Measurements from ENCODE around the gene GJA4. TPM values are rescaled to one million over a fixed set of nuclear protein-coding genes. Genes with fewer than 3 reads are reported as not detected.

The GJA4 gene
- total RNA-seq, 1 experiment from 2014 or later, result not detected

DNA sequence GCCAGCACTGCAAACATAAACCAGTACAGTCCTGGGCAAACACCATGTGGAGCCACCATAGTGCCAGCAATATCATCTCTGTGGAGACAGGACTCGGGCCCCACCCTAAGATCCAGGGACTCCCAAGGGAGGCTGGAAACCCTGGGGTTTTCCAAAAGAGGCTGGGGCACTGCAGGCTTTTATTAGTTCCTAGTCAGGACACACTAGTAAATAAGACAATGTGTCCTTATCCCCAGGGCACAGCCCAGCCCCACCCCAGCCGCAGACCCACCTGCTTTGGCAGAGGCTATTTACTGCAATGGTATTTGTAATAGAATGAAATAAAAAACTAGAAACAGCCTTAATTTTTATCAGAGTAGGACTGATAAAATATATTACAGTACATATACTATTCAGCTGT lies 12.3 kb upstream of the GJA4 start:
- BruUV-seq (replicated peaks), result TSS peak; percentile 81
- H2AFZ ChIP-seq, result no peak overlapping the region; the same call in 1 of the 2 replicates
- peak overlapping the region; percentile 92 for H3K27ac ChIP-seq
- ChIA-PET POLR2A (ENCODE audit: unreplicated experiment) (interaction anchor here (0.5 to 2.2 kb wide), 5 partner anchors 15 to 907 kb away, joined by 3 to 27 read pairs (median 4); partner anchors contain the start of gene GJB5), CTCF (interaction anchor here (1.0 to 1.9 kb wide), 2 partner anchors 18 to 25 kb away, joined by 3 to 11 read pairs; partner anchors contain the start of gene GJB5)
- H3K36me3 ChIP-seq (ENCODE audit: low read depth), result peaks cover 14% of the 10 kb centered on the region; the same call in 1 of the 2 replicates
- no peaks in the 10 kb centered on the region for H3K9me2 ChIP-seq (ENCODE audit: insufficient read depth)
- intact Hi-C loops (cut with micrococcal nuclease; ENCODE audit: unreplicated experiment), result no loop called here
- H3K9me3 ChIP-seq (ENCODE audit: insufficient read depth, low read depth), result no peaks in the 10 kb centered on the region
- TF ChIP-seq, protein P1, sequence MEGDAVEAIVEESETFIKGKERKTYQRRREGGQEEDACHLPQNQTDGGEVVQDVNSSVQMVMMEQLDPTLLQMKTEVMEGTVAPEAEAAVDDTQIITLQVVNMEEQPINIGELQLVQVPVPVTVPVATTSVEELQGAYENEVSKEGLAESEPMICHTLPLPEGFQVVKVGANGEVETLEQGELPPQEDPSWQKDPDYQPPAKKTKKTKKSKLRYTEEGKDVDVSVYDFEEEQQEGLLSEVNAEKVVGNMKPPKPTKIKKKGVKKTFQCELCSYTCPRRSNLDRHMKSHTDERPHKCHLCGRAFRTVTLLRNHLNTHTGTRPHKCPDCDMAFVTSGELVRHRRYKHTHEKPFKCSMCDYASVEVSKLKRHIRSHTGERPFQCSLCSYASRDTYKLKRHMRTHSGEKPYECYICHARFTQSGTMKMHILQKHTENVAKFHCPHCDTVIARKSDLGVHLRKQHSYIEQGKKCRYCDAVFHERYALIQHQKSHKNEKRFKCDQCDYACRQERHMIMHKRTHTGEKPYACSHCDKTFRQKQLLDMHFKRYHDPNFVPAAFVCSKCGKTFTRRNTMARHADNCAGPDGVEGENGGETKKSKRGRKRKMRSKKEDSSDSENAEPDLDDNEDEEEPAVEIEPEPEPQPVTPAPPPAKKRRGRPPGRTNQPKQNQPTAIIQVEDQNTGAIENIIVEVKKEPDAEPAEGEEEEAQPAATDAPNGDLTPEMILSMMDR (conservative IDR thresholded peaks at IDR 0.05), result no peak
- no peak for TF ChIP-seq EZH2 (IDR thresholded peaks at IDR 0.05; ENCODE audit: low read depth)
- peaks cover 54% of the 10 kb centered on the region for H3F3A ChIP-seq (ENCODE audit: insufficient read depth, low read depth)
- no peaks in the 10 kb centered on the region for H3K27me3 ChIP-seq (ENCODE audit: insufficient read depth, low read depth)
- peaks cover 17% of the 10 kb centered on the region for H4K20me1 ChIP-seq (ENCODE audit: insufficient read depth)
- peaks cover 57% of the 10 kb centered on the region for H3K79me2 ChIP-seq (ENCODE audit: low read depth)
- H3K4me1 ChIP-seq (replicated peaks; ENCODE audit: insufficient read depth), result peaks cover 74% of the 10 kb centered on the region
- peak overlapping the region; percentile 98 for H3K4me3 ChIP-seq
- peak; percentile 21 to 47 for DNase-seq
- H3K4me2 ChIP-seq, result peak overlapping the region; percentile 97

DNA sequence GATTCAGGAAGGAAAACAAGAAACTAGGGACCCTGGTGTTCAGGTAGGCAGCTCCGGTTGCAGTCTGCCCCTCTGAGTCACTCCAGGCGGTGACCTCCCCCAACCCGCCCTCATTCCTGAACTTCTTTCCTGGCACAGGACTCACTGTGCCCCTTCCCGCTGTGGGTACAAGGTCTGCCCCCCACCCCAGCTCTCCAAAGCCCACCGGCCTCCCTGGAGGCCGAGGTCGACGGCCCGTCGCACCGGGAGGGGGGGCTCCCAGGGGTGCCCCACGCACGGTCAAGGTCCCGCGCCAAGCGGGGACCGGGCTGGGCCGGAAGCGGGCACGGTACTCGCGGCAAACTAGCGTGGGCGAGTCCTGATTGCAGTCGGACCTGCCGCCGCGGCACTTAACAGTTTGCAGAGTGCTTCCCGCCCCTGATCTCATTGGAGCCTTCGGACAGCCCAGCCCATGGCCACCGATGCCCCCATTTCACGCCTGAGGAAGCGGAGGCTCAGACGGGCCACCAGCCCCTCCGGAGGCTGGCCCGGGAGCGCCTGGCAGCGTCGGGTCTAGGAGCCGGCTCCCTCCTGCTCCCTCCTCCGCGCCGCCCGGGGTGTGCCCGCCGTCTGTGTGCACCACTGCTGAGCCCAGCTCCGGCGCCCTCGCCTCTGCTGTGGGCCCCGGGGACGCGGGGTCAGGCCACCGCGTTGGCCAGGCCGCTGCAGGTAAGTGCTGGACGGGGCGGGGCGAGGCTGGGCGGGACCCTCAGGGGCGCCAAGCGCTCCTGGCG lies 11.5 kb upstream of the GJA4 start, which contains the start of gene GJB3:
Gene GJB3 (plus strand): TSS at position 144 of the 773 bp plus-strand sequence. CDS start 3,549 bp downstream, outside the sequence.
- H2AFZ ChIP-seq, result peak within 1 kb of the TSS; percentile 86
- H3K79me2 ChIP-seq (ENCODE audit: low read depth), result peaks cover 57% of the 10 kb centered on the region
- no peaks in the 10 kb centered on the region for H3K9me2 ChIP-seq (ENCODE audit: insufficient read depth)
- no peaks in the 10 kb centered on the region for H3K9me3 ChIP-seq (ENCODE audit: insufficient read depth, low read depth)
- H3K27me3 ChIP-seq (ENCODE audit: insufficient read depth, low read depth), result no peaks in the 10 kb centered on the region
- ChIA-PET CTCF (interaction anchor here (0.7 to 1.9 kb wide), 5 partner anchors 18 to 34 kb away, joined by 3 to 11 read pairs (median 4); partner anchors contain the start of genes GJB4 and GJB5), POLR2A (ENCODE audit: unreplicated experiment) (interaction anchor here (0.5 to 2.2 kb wide), 11 partner anchors 16 to 906 kb away, joined by 3 to 27 read pairs (median 5); partner anchors contain the start of genes GJB4 and GJB5)
- peaks cover 25% of the 10 kb centered on the region for H4K20me1 ChIP-seq (ENCODE audit: insufficient read depth)
- DNase-seq, result peak; percentile 70
- peaks cover 70% of the 10 kb centered on the region for H3K4me1 ChIP-seq (replicated peaks; ENCODE audit: insufficient read depth)
- intact Hi-C loops (cut with micrococcal nuclease; ENCODE audit: unreplicated experiment), result loop anchor here (1.0 kb wide), 1 partner anchor 18 kb away; no protein-coding TSS in a partner anchor
- peak within 1 kb of the TSS; percentile 98 for H3K4me3 ChIP-seq
- peaks cover 61% of the 10 kb centered on the region for H3F3A ChIP-seq (ENCODE audit: insufficient read depth, low read depth)
- H3K4me2 ChIP-seq, result peak within 1 kb of the TSS; percentile 97
- peaks cover 21% of the 10 kb centered on the region; the same call in 1 of the 2 replicates for H3K36me3 ChIP-seq (ENCODE audit: low read depth)
- no TSS peak for BruUV-seq (replicated peaks)
- TF ChIP-seq, protein P1 (conservative IDR thresholded peaks at IDR 0.05), result no peak
- no peak for TF ChIP-seq EZH2 (IDR thresholded peaks at IDR 0.05; ENCODE audit: low read depth)
- H3K27ac ChIP-seq, result peak within 1 kb of the TSS; percentile 92

DNA sequence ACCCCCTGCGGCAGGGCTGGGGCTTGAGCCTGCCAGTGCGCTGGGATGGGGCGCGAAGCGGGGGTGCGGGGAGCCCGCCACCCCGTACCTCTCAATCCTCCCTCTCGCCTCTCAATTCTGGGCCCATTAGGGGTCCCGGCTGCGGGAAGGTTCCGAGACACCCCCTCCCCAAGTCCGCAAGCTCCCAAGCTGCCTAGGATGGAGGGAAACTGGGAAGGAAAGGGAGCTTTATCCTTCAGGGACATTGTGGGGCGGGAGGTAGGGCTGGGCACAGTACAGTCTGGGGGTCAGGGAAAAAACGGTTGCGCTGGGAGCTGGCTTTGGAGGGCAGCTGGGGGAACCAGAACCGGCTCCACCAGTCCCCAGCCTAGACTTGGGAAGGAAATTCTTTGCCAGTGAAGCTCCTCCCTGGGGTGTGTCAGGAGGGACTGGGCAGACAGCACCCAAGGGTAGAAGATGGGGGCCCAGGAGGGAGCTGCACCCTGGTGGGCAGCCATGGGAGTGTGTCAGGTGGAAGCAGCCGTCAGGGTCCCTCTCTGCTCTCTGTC lies 10.9 kb upstream of the GJA4 start:
- Histone ChIP-seq H3K27ac (peak overlapping the region; percentile 92), H3K36me3 (ENCODE audit: low read depth) (peaks cover 26% of the 10 kb centered on the region; the same call in 1 of the 2 replicates), H2AFZ (peak overlapping the region; percentile 86), H3K4me1 (replicated peaks; ENCODE audit: insufficient read depth) (peaks cover 63% of the 10 kb centered on the region), H3K4me2 (peak overlapping the region; percentile 97), H3K79me2 (ENCODE audit: low read depth) (peaks cover 57% of the 10 kb centered on the region), H3K4me3 (peak overlapping the region; percentile 98), H3K9me2 (ENCODE audit: insufficient read depth) (no peaks in the 10 kb centered on the region), H3K27me3 (ENCODE audit: insufficient read depth, low read depth) (no peaks in the 10 kb centered on the region), H3K9me3 (ENCODE audit: insufficient read depth, low read depth) (no peaks in the 10 kb centered on the region), H3F3A (ENCODE audit: insufficient read depth, low read depth) (peaks cover 65% of the 10 kb centered on the region), H4K20me1 (ENCODE audit: insufficient read depth) (peaks cover 30% of the 10 kb centered on the region)
- intact Hi-C loops (cut with micrococcal nuclease; ENCODE audit: unreplicated experiment), result loop anchor here (1.0 kb wide), 2 partner anchors 19 to 23 kb away; partner anchors contain the start of gene GJB4
- BruUV-seq (replicated peaks), result no TSS peak
- CTCF ChIA-PET, result interaction anchor here (0.7 to 1.9 kb wide), 5 partner anchors 19 to 37 kb away, joined by 3 to 11 read pairs (median 5); partner anchors contain the start of genes GJB4 and GJB5
- TF ChIP-seq, protein P1 (conservative IDR thresholded peaks at IDR 0.05), result peak; percentile 37; the same call in 1 of the 2 replicates
- TF ChIP-seq EZH2 (IDR thresholded peaks at IDR 0.05; ENCODE audit: low read depth), result no peak
- POLR2A ChIA-PET (ENCODE audit: unreplicated experiment), result interaction anchor here (0.6 to 2.2 kb wide), 9 partner anchors 18 to 1607 kb away, joined by 3 to 27 read pairs (median 6); partner anchors contain the start of genes GJB4, GJB5 and NCDN
- DNase-seq, result peak; percentile 77 to 78
